GM12878 (cell line): ENCODE data around the gene PDK1. TPM values are rescaled to one million over a fixed set of nuclear protein-coding genes. Genes with fewer than 3 reads are reported as not detected.

Source experiments
- ATAC-seq: fragments of 200-7000 bp; cut with Tn5 transposase; 3 replicates; pipeline ENCODE4 v1.9.1; 2020; ENCODE audit warnings: mild to moderate bottlenecking, moderate library complexity
- BruUV-seq: library from RNA; stranded (reverse); fragments of 400-500 nt; replicated peaks from 2 replicates; lab custom pipeline; 2021; lab: Mats Ljungman, UMichigan
- CTCF ChIA-PET: fragments of 300-600 bp; sonication (Branson Sonifier 250); formaldehyde crosslinking; extraction: SDS; loops from one replicate; lab custom pipeline; 2021; ENCODE audit warnings: inconsistent platforms; lab: Yijun Ruan, JAX
- POLR2A ChIA-PET: fragments of 350-600 bp; formaldehyde crosslinking; extraction: SDS; loops from one replicate; lab custom pipeline; 2021; ENCODE audit warnings: inconsistent platforms; lab: Charles Lee
- RAD21 ChIA-PET: fragments of 300-600 bp; sonication (Branson Sonifier 250); formaldehyde crosslinking; loops from one replicate; lab custom pipeline; 2023; ENCODE audit warnings: antibody characterized with exemption; ENCODE audit not compliant: unreplicated experiment; lab: Charles Lee
- SMC1A ChIA-PET: fragments of 300-600 bp; sonication (Branson Sonifier 250); formaldehyde crosslinking; loops from one replicate; lab custom pipeline; 2023; ENCODE audit not compliant: unreplicated experiment, uncharacterized antibody; lab: Charles Lee
- DNase-seq: peaks from one replicate; pipeline ENCODE4 v3.0.0-alpha.2; 2011; ENCODE audit warnings: low read depth, low spot score
- FAIRE-seq: peaks from 3 replicates; lab custom pipeline; 2011; peaks lifted over from hg19 to GRCh38; lab: Jason Lieb, UNC
- H2AFZ ChIP-seq: 2 replicates; pipeline ENCODE4 v1.6.0; 2011; ENCODE audit warnings: low read depth, low read length, control low read depth; ENCODE audit not compliant: control insufficient read depth
- H3K27ac ChIP-seq: 2 replicates; pipeline ENCODE4 v1.5.1; 2011; ENCODE audit warnings: control low read depth; ENCODE audit not compliant: control insufficient read depth, insufficient read depth
- H3K27me3 ChIP-seq, 2 experiments: replicated peaks in 1 of 2; 2 replicates each; pipeline versions ENCODE4 v1.6.0 to v1.6.1; 2011; ENCODE audit warnings: low read length in 1 of 2; ENCODE audit not compliant: control insufficient read depth in 2 of 2, insufficient read depth in 2 of 2
- H3K36me3 ChIP-seq, 2 experiments: 2 replicates each; pipeline ENCODE4 v1.5.1; 2011; ENCODE audit warnings: low read length in 1 of 2; ENCODE audit not compliant: control insufficient read depth in 2 of 2, insufficient read depth in 2 of 2
- H3K4me1 ChIP-seq: 2 replicates; pipeline ENCODE4 v1.6.1; 2011; ENCODE audit warnings: mild to moderate bottlenecking, low read length, moderate library complexity, mixed read lengths; ENCODE audit not compliant: control insufficient read depth, insufficient read depth
- H3K4me2 ChIP-seq: 2 replicates; pipeline ENCODE4 v1.6.0; 2011; ENCODE audit warnings: control low read depth; ENCODE audit not compliant: control insufficient read depth, insufficient read depth
- H3K4me3 ChIP-seq: fragments of 200-600 bp; sonication (generic); 2 replicates; pipeline ENCODE4 v1.5.1; 2016
- H3K79me2 ChIP-seq: 2 replicates; pipeline ENCODE4 v1.6.0; 2011; ENCODE audit warnings: low read length; ENCODE audit not compliant: control insufficient read depth, insufficient read depth
- H3K9ac ChIP-seq: 2 replicates; pipeline ENCODE4 v1.8.0; 2011; ENCODE audit warnings: low read length, control low read depth, mixed read lengths; ENCODE audit not compliant: control insufficient read depth, insufficient read depth
- H3K9me3 ChIP-seq: replicated peaks from 3 replicates; pipeline ENCODE4 v1.5.1; 2011; ENCODE audit warnings: mild to moderate bottlenecking, low read length; ENCODE audit not compliant: control insufficient read depth, insufficient read depth
- H4K20me1 ChIP-seq: 2 replicates; pipeline ENCODE4 v1.6.0; 2011; ENCODE audit not compliant: control insufficient read depth, insufficient read depth
- NFXL1 ChIP-seq: fragments of 450-650 bp; IDR thresholded peaks from 2 replicates; pipeline ENCODE4 v1.6.1; 2017; ENCODE audit warnings: antibody characterized with exemption, mild to moderate bottlenecking, borderline replicate concordance
- PAX8 ChIP-seq: fragments of 450-650 bp; IDR thresholded peaks from 2 replicates; pipeline ENCODE4 v1.6.1; 2017; ENCODE audit warnings: mild to moderate bottlenecking, moderate library complexity
- RAD51 ChIP-seq: fragments of 450-650 bp; IDR thresholded peaks from 2 replicates; pipeline ENCODE4 v1.6.1; 2016; ENCODE audit warnings: moderate library complexity, mild to moderate bottlenecking, inconsistent platforms
- SUZ12 ChIP-seq: fragments of 200-600 bp; sonication (generic); IDR thresholded peaks from one replicate; pipeline ENCODE4 v1.6.1; 2018; ENCODE audit warnings: antibody characterized with exemption, mild to moderate bottlenecking; ENCODE audit not compliant: unreplicated experiment
- ZZZ3 ChIP-seq: IDR thresholded peaks from 2 replicates; pipeline ENCODE4 v1.6.1; 2011; ENCODE audit warnings: low read depth; ENCODE audit not compliant: control insufficient read depth, insufficient read length
- WGBS: methylation state at CpG from one replicate; pipeline ENCODE4 v1.1.6; 2016; ENCODE audit warnings: low lambda C conversion rate; ENCODE audit not compliant: insufficient replicate concordance, insufficient coverage; ENCODE audit errors: missing lambda C conversion rate; 5-methylcytosine and 5-hydroxymethylcytosine counted together
- in situ Hi-C: fragments of 300-500 bp; cut with MboI; formaldehyde crosslinking; loops from 9 replicates; pipeline ENCODE4 v1.14.3; 2018; ENCODE audit warnings: mixed read lengths
- intact Hi-C: fragments of 100-400 bp; cut with micrococcal nuclease; formaldehyde crosslinking; loops from one replicate; pipeline ENCODE4 v1.14.2; 2022; ENCODE audit not compliant: unreplicated experiment
- polyA plus RNA-seq, 11 experiments: library from polyadenylated mRNA; depleted of rRNA in 4 of 11; unstranded in 6 of 11; stranded (reverse) in 5 of 11; fragments of >200 nt; fragmentation: Nextera tagmentation in 4 of 11; fragmentation: Illumina TruSeq in 1 of 11; extraction: Ambion mirVana in 4 of 11; extraction: Trizol in 1 of 11; gene quantifications; 1 replicate in 1 of 11; 2 replicates in 10 of 11; pipeline versions ENCODE4 v1.2.1 to v1.2.3, GENCODE V29; 2011 to 2016; ENCODE audit warnings: inconsistent platforms in 2 of 11, missing spikeins in 2 of 11, low read depth in 1 of 11
- total RNA-seq, 4 experiments: library from RNA; depleted of rRNA in 3 of 4; stranded (reverse); fragments of >200 nt in 3 of 4; fragmentation: Illumina TruSeq in 1 of 4; extraction: Trizol in 1 of 4; gene quantifications; 2 replicates each; pipeline versions ENCODE4 v1.2.1 to v1.2.3, GENCODE V29; 2013 to 2021
- TF ChIP-seq, protein P1 (sequence below): fragments of 450-650 bp; IDR thresholded peaks from 2 replicates; pipeline ENCODE4 v1.6.1; 2017; ENCODE audit warnings: low read depth, mild to moderate bottlenecking, moderate library complexity
- TF ChIP-seq, protein P2 (sequence below): fragments of 450-650 bp; conservative IDR thresholded peaks from 2 replicates; pipeline ENCODE4 v1.6.1; 2017; ENCODE audit warnings: mild to moderate bottlenecking, moderate library complexity

PDK1 gene
- total and polyA plus RNA-seq, 10 of the 15 experiments (the other 5 are each of a cell fraction or from before 2014, with no cell fraction given) = 5.3 to 128 (median 17.1) TPM

DNA sequence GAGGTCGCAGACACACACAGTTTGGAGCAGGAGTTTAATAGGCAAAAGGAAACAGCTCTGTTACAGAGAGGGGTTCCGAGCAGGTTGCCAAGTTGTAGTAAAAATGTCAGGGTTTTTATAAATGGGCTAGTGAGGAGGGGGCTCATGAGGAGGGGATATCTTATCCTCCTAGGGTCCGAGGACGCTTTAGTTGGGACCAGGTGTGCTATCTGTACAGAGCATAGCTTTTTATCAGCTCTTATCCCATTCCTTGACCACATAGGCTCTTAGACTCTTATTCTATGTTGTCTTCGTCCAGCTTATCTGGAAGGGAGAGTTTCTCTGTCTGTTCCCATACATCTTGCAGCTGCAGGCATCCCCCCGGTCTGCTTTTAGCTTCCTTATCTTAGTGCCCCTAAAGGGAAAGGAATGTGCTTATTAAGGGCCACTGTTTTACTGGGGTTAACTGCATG is 44.7 kb downstream of the PDK1 start:
- ChIA-PET SMC1A (interaction anchor here (0.8 kb wide), 1 partner anchor 16 kb away, joined by 3 read pairs; no protein-coding TSS in a partner anchor), POLR2A (no interaction called here), CTCF (no interaction called here), RAD21 (no interaction called here)
- Histone ChIP-seq H3K36me3 (peaks cover 0 to 22% of the 10 kb centered on the region in 2 experiments; a peak in 3 of 4 replicates), H3K9ac (no peak overlapping the region), H3K9me3 (no peaks in the 10 kb centered on the region), H2AFZ (no peak overlapping the region), H3K27ac (no peak overlapping the region), H3K27me3 (no peaks in the 10 kb centered on the region), H3K4me3 (no peak overlapping the region), H3K79me2 (no peaks in the 10 kb centered on the region), H3K4me1 (no peaks in the 10 kb centered on the region), H3K4me2 (no peak overlapping the region), H4K20me1 (no peaks in the 10 kb centered on the region)
- DNase-seq (no peak), FAIRE-seq (no peak), ATAC-seq (no peak)
- WGBS = 93% methylated on average over 6 of the region's 6 CpGs
- TF ChIP-seq, protein P1, sequence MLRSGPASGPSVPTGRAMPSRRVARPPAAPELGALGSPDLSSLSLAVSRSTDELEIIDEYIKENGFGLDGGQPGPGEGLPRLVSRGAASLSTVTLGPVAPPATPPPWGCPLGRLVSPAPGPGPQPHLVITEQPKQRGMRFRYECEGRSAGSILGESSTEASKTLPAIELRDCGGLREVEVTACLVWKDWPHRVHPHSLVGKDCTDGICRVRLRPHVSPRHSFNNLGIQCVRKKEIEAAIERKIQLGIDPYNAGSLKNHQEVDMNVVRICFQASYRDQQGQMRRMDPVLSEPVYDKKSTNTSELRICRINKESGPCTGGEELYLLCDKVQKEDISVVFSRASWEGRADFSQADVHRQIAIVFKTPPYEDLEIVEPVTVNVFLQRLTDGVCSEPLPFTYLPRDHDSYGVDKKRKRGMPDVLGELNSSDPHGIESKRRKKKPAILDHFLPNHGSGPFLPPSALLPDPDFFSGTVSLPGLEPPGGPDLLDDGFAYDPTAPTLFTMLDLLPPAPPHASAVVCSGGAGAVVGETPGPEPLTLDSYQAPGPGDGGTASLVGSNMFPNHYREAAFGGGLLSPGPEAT = no peak
- TF ChIP-seq SUZ12 (no peak), PAX8 (no peak), ZZZ3 (no peak), NFXL1 (no peak), RAD51 (no peak)
- TF ChIP-seq, protein P2, sequence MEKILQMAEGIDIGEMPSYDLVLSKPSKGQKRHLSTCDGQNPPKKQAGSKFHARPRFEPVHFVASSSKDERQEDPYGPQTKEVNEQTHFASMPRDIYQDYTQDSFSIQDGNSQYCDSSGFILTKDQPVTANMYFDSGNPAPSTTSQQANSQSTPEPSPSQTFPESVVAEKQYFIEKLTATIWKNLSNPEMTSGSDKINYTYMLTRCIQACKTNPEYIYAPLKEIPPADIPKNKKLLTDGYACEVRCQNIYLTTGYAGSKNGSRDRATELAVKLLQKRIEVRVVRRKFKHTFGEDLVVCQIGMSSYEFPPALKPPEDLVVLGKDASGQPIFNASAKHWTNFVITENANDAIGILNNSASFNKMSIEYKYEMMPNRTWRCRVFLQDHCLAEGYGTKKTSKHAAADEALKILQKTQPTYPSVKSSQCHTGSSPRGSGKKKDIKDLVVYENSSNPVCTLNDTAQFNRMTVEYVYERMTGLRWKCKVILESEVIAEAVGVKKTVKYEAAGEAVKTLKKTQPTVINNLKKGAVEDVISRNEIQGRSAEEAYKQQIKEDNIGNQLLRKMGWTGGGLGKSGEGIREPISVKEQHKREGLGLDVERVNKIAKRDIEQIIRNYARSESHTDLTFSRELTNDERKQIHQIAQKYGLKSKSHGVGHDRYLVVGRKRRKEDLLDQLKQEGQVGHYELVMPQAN = no peak
- in situ Hi-C loops (no loop called here), intact Hi-C loops (no loop called here)
- BruUV-seq = no TSS peak
